Astrocyte (in vitro differentiated cells and primary cell): Measurements from ENCODE around the gene CASK. TPM values are rescaled to one million over a fixed set of nuclear protein-coding genes. Genes with fewer than 3 reads are reported as not detected.

ENCODE experiments used
- DNase-seq: peaks from one replicate; pipeline ENCODE4 v3.0.0-alpha.2; 2010; ENCODE audit warnings: low read depth
- FAIRE-seq: peaks from 2 replicates; lab custom pipeline; 2011; peaks lifted over from hg19 to GRCh38; lab: Jason Lieb, UNC
- H2AFZ ChIP-seq: 2 replicates; pipeline ENCODE4 v1.6.0; 2012; ENCODE audit warnings: low read depth, low read length, inconsistent platforms
- H3K27ac ChIP-seq: 2 replicates; pipeline ENCODE4 v1.5.1; 2011; ENCODE audit warnings: low read depth, low read length, inconsistent platforms
- H3K27me3 ChIP-seq: 2 replicates; pipeline ENCODE4 v1.6.0; 2011; ENCODE audit warnings: low read length, inconsistent platforms; ENCODE audit not compliant: insufficient read depth
- H3K36me3 ChIP-seq: 2 replicates; pipeline ENCODE4 v1.5.1; 2011; ENCODE audit warnings: low read length, inconsistent platforms; ENCODE audit not compliant: insufficient read depth
- H3K4me1 ChIP-seq: 2 replicates; pipeline ENCODE4 v1.5.1; 2011; ENCODE audit warnings: low read length, inconsistent platforms; ENCODE audit not compliant: insufficient read depth
- H3K4me2 ChIP-seq: 2 replicates; pipeline ENCODE4 v1.6.0; 2012; ENCODE audit warnings: low read length, inconsistent platforms
- H3K4me3 ChIP-seq: 2 replicates; pipeline ENCODE4 v1.5.1; 2011; ENCODE audit warnings: low read depth, mild to moderate bottlenecking, low read length, inconsistent platforms; ENCODE audit not compliant: insufficient read depth
- H3K79me2 ChIP-seq: 2 replicates; pipeline ENCODE4 v1.6.0; 2012; ENCODE audit warnings: mild to moderate bottlenecking, low read length, inconsistent platforms; ENCODE audit not compliant: insufficient read depth
- H3K9ac ChIP-seq: 2 replicates; pipeline ENCODE4 v1.6.0; 2012; ENCODE audit warnings: mild to moderate bottlenecking, low read length, inconsistent platforms
- H3K9me3 ChIP-seq: 2 replicates; pipeline ENCODE4 v1.5.1; 2012; ENCODE audit warnings: low read depth, mild to moderate bottlenecking, low read length, inconsistent platforms; ENCODE audit not compliant: insufficient read depth
- H4K20me1 ChIP-seq: 2 replicates; pipeline ENCODE4 v1.6.0; 2012; ENCODE audit warnings: low read length, inconsistent platforms; ENCODE audit not compliant: insufficient read depth
- H3K27ac Mint-ChIP-seq: one replicate; pipeline ENCODE4 v1.8.0; 2021; ENCODE audit warnings: mild to moderate bottlenecking, mixed read lengths; ENCODE audit not compliant: unreplicated experiment
- H3K27me3 Mint-ChIP-seq: one replicate; pipeline ENCODE4 v1.8.0; 2021; ENCODE audit warnings: low read depth, mixed read lengths; ENCODE audit not compliant: unreplicated experiment
- H3K36me3 Mint-ChIP-seq: one replicate; pipeline ENCODE4 v1.8.0; 2021; ENCODE audit warnings: low read depth, mixed read lengths; ENCODE audit not compliant: unreplicated experiment
- H3K4me1 Mint-ChIP-seq: one replicate; pipeline ENCODE4 v1.8.0; 2021; ENCODE audit warnings: low read depth, mixed read lengths; ENCODE audit not compliant: unreplicated experiment
- H3K4me3 Mint-ChIP-seq: one replicate; pipeline ENCODE4 v1.8.0; 2021; ENCODE audit warnings: mild to moderate bottlenecking, moderate library complexity, mixed read lengths; ENCODE audit not compliant: unreplicated experiment
- H3K9me3 Mint-ChIP-seq: one replicate; pipeline ENCODE4 v1.8.0; 2021; ENCODE audit warnings: mild to moderate bottlenecking, mixed read lengths; ENCODE audit not compliant: unreplicated experiment
- EZH2 ChIP-seq: IDR thresholded peaks from 2 replicates; pipeline ENCODE4 v1.6.1; 2012; ENCODE audit warnings: mild to moderate bottlenecking, low read length, inconsistent platforms; ENCODE audit not compliant: insufficient read depth
- total RNA-seq: library from RNA; stranded (reverse); gene quantifications from 2 replicates; pipeline ENCODE4 v1.2.1, GENCODE V29; 2021
- TF ChIP-seq, protein P1 (sequence below): IDR thresholded peaks from 2 replicates; pipeline ENCODE4 v1.5.1; 2011; ENCODE audit warnings: low read depth, mild to moderate bottlenecking, inconsistent platforms, low read length, moderate library complexity; ENCODE audit not compliant: insufficient read depth

Gene CASK
- total RNA-seq, 1 donor from 2014 or later: 99.3 TPM

DNA sequence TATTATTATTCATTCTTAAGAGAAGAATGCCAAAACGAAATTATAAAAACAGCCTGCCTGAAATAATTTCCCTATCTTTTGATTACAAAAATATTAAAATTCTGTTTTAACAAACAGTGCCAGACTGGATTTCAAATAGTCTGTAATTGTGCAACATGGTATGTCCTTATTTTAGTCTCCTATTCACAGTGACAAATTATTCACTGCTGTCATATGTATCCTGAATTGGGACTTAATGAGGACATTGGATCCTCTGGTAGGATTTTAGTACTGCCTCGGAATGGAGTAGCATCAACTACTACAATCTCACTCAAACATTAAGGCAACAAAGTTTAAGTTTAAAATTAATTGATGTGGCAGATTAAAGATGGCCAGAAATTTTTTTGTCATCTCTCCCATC is 97.6 kb downstream of the CASK start:
- Mint-ChIP-seq H3K27ac (no peak overlapping the region), H3K27me3 (no peaks in the 10 kb centered on the region), H3K4me1 (peaks cover 35% of the 10 kb centered on the region), H3K36me3 (no peaks in the 10 kb centered on the region), H3K9me3 (no peaks in the 10 kb centered on the region), H3K4me3 (no peak overlapping the region)
- Histone ChIP-seq H4K20me1 (peaks cover 5% of the 10 kb centered on the region), H3K79me2 (no peaks in the 10 kb centered on the region), H3K9me3 (no peaks in the 10 kb centered on the region), H3K9ac (no peak overlapping the region), H3K4me1 (no peaks in the 10 kb centered on the region), H3K27me3 (no peaks in the 10 kb centered on the region), H3K36me3 (no peaks in the 10 kb centered on the region), H3K4me3 (no peak overlapping the region), H2AFZ (no peak overlapping the region), H3K4me2 (no peak overlapping the region), H3K27ac (peak overlapping the region; percentile 5)
- FAIRE-seq (no peak), DNase-seq (no peak)
- TF ChIP-seq, protein P1, sequence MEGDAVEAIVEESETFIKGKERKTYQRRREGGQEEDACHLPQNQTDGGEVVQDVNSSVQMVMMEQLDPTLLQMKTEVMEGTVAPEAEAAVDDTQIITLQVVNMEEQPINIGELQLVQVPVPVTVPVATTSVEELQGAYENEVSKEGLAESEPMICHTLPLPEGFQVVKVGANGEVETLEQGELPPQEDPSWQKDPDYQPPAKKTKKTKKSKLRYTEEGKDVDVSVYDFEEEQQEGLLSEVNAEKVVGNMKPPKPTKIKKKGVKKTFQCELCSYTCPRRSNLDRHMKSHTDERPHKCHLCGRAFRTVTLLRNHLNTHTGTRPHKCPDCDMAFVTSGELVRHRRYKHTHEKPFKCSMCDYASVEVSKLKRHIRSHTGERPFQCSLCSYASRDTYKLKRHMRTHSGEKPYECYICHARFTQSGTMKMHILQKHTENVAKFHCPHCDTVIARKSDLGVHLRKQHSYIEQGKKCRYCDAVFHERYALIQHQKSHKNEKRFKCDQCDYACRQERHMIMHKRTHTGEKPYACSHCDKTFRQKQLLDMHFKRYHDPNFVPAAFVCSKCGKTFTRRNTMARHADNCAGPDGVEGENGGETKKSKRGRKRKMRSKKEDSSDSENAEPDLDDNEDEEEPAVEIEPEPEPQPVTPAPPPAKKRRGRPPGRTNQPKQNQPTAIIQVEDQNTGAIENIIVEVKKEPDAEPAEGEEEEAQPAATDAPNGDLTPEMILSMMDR: no peak
- no peak for TF ChIP-seq EZH2

DNA sequence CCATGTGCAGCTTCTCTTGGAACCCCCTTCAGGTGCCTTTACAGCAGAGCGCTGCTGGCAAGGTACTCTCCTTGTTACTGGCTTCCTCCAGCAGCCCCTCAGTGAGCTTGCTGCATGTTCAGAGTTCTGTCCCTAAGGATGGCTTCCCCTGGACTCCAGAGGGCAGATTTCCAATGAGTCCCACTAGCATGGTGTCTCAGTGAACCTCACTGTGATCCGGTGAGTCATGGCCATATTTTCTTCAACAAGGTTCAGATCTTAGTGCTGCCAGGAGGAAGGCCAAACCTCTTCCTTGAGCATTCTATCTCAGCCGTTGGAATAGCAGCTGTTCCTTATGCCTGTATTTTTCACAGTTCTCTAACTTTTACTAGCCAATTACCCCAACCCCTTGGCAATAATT is 98.8 kb downstream of the CASK start:
- H3K36me3 Mint-ChIP-seq: no peaks in the 10 kb centered on the region
- FAIRE-seq (peak; percentile 39), DNase-seq (peak; percentile 56)
- H3K4me1 ChIP-seq: no peaks in the 10 kb centered on the region
- no peaks in the 10 kb centered on the region for H3K36me3 ChIP-seq
- no peak overlapping the region for H3K9ac ChIP-seq
- H3K4me3 Mint-ChIP-seq: no peak overlapping the region
- peak overlapping the region; percentile 34 for H3K27ac Mint-ChIP-seq
- peaks cover 34% of the 10 kb centered on the region for H3K4me1 Mint-ChIP-seq
- no peak overlapping the region for H3K4me3 ChIP-seq
- H3K27me3 Mint-ChIP-seq: no peaks in the 10 kb centered on the region
- H3K9me3 Mint-ChIP-seq: no peaks in the 10 kb centered on the region
- no peaks in the 10 kb centered on the region for H3K79me2 ChIP-seq
- H3K9me3 ChIP-seq: no peaks in the 10 kb centered on the region
- peaks cover 5% of the 10 kb centered on the region for H4K20me1 ChIP-seq
- H3K27me3 ChIP-seq: no peaks in the 10 kb centered on the region
- H2AFZ ChIP-seq: no peak overlapping the region
- H3K27ac ChIP-seq: no peak overlapping the region
- H3K4me2 ChIP-seq: peak overlapping the region; percentile 5
- TF ChIP-seq, protein P1: no peak
- TF ChIP-seq EZH2: no peak

DNA sequence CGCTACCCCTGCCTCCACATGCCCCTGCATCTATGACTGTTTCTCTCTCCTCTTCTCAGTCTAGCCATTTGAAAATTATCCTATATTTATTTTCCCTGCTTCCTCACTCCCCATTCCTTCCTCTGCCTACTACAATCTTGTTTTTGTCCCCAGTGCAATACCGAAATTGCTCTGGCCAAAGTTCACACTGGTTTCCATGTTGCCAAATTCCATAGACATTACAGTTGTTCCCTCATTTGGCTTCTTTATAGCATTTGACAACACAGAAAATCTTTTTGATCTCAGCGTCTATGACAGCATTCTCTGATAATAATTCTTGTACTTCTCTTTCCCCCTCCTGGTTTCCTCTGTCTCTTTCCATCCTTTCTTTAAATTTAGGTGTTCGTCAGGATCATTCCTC is 100.0 kb downstream of the CASK start:
- no peaks in the 10 kb centered on the region for H3K9me3 Mint-ChIP-seq
- FAIRE-seq: no peak

More for the DNA sequence above, 100.0 kb downstream of the CASK start:
- Histone ChIP-seq H3K4me1 (no peaks in the 10 kb centered on the region), H4K20me1 (peaks cover 5% of the 10 kb centered on the region), H3K27ac (no peak overlapping the region), H3K27me3 (no peaks in the 10 kb centered on the region), H3K4me3 (no peak overlapping the region), H2AFZ (no peak overlapping the region), H3K4me2 (no peak overlapping the region), H3K9ac (no peak overlapping the region), H3K36me3 (no peaks in the 10 kb centered on the region), H3K79me2 (no peaks in the 10 kb centered on the region), H3K9me3 (no peaks in the 10 kb centered on the region)
- Mint-ChIP-seq H3K36me3 (no peaks in the 10 kb centered on the region), H3K27me3 (no peaks in the 10 kb centered on the region), H3K4me3 (no peak overlapping the region), H3K4me1 (peaks cover 24% of the 10 kb centered on the region), H3K27ac (no peak overlapping the region)
- peak; percentile 32 for DNase-seq
- TF ChIP-seq, protein P1: no peak
- no peak for TF ChIP-seq EZH2
